Stimulated activated CD4-positive, alpha-beta T cell treated with anti-CD3 and anti-CD28 coated beads, Interleukin-4, amount 100 ng/mL, for 24 hours (primary cell): ENCODE data around the gene CLEC4G.

Experiments used
- DNase-seq: peaks from one replicate; pipeline ENCODE4 v3.0.0-alpha.2; 2020

Gene CLEC4G

GRCh38 chr19:7720351-7720750 is 11.6 kb downstream of the CLEC4G start:
- no peak for DNase-seq

- DNase-seq = no peak
Observed at GRCh38 chr19:7718668-7719067, 13.2 kb downstream of the CLEC4G start.

GRCh38 chr19:7716762-7717161 is 15.1 kb downstream of the CLEC4G start:
- no peak for DNase-seq

GRCh38 chr19:7715671-7716070 is 16.2 kb downstream of the CLEC4G start:
- DNase-seq = no peak

GRCh38 chr19:7710616-7711015 is 21.3 kb downstream of the CLEC4G start:
- DNase-seq = no peak

- DNase-seq = no peak
Observed at GRCh38 chr19:7709932-7710460, 21.9 kb downstream of the CLEC4G start.

GRCh38 chr19:7706955-7707456 is 24.9 kb downstream of the CLEC4G start:
- no peak for DNase-seq

- no peak for DNase-seq
Observed at GRCh38 chr19:7706188-7706954, 25.5 kb downstream of the CLEC4G start.

- peak; percentile 82 for DNase-seq
Observed at GRCh38 chr19:7705387-7706187, 26.3 kb downstream of the CLEC4G start.

- DNase-seq = no peak
Observed at GRCh38 chr19:7704280-7705060, 27.4 kb downstream of the CLEC4G start.

GRCh38 chr19:7703332-7703731 is 28.6 kb downstream of the CLEC4G start:
- DNase-seq = no peak

GRCh38 chr19:7701654-7702457 is 30.1 kb downstream of the CLEC4G start, which contains the start of gene FCER2:
Gene FCER2, minus strand, starts transcription at chr19:7702131. Its CDS starts 2,371 bp downstream, at chr19:7699760.
- no peak for DNase-seq

- no peak for DNase-seq
Observed at GRCh38 chr19:7701049-7701653, 30.8 kb downstream of the CLEC4G start.

- DNase-seq = peak; percentile 58
Observed at GRCh38 chr19:7699417-7700401, 32.2 kb downstream of the CLEC4G start.

GRCh38 chr19:7699003-7699402 is 32.9 kb downstream of the CLEC4G start:
- no peak for DNase-seq

- DNase-seq = no peak
Observed at GRCh38 chr19:7698583-7698982, 33.3 kb downstream of the CLEC4G start.

GRCh38 chr19:7697721-7698287 is 34.1 kb downstream of the CLEC4G start:
- DNase-seq = no peak

- no peak for DNase-seq
Observed at GRCh38 chr19:7694499-7694898, 37.4 kb downstream of the CLEC4G start.

- peak; percentile 18 for DNase-seq
Observed at GRCh38 chr19:7692417-7693088, 39.4 kb downstream of the CLEC4G start.
